Stimulated activated CD8-positive, alpha-beta memory T cell treated with anti-CD3 and anti-CD28 coated beads, Interleukin-4, amount 100 ng/mL, for 24 hours (primary cell): ENCODE results near the gene MPST.

ENCODE experiments used
- DNase-seq: peaks from one replicate; pipeline ENCODE4 v3.0.0-alpha.2; 2020; ENCODE audit warnings: low read depth

Gene MPST

DNA sequence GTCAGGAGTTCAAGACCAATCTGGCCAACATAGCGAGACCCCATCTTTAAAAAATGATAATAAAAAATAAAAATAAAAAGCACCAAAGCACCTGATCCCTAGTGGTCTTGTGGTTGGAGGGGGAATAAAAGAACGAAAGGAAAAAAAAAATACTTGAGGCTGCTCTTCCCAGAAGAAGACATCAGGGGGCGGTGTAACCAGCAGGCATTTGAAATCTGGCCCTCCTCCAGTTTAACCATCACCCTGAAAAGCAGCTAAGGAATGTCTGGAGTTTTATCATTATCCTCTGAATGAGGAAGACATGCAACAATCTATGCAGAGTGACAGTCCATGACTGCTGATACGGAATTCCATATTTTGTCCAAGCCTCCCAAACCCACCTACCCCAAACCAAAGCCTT lies 26.4 kb downstream of the MPST start:
- no peak for DNase-seq

DNA sequence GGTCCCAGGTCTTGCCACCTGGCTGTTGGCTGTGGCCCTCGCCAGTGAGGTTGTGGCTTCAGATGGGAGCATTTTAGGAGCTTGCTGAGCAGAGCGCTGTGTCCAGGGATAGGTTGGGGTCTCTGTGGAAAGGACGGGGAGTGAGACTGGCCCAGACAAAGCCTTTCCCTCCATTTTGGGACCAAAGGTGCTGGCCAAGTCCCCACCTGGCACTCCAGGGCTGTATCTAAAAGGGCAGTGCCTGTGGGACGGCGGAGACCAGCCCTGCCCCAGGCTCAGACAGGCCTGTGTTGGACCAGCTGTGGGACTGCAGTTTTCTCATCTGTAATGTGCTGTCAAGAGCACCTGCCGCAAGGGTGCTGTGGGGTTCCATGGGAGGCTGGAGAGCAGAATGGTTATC lies 27.0 kb downstream of the MPST start:
- no peak for DNase-seq

DNA sequence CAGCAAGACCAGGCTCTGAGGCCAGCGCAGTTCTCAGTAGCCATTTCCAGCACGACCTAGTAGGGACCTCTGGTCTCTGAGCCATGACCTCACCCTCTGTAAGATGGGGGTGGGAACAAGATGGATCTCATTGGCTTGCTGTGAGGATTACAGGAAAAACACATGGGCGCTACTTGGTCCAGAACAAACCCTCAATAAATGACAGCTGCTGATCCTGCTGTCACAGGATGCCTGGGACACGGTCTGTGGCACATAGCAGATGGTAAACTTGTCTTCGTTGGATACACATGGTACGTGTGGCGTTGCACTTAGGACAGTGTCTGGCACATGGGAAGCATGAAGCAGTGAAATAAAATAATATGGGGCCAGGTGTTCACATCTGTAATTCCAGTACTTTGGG lies 27.5 kb downstream of the MPST start:
- DNase-seq: no peak

DNA sequence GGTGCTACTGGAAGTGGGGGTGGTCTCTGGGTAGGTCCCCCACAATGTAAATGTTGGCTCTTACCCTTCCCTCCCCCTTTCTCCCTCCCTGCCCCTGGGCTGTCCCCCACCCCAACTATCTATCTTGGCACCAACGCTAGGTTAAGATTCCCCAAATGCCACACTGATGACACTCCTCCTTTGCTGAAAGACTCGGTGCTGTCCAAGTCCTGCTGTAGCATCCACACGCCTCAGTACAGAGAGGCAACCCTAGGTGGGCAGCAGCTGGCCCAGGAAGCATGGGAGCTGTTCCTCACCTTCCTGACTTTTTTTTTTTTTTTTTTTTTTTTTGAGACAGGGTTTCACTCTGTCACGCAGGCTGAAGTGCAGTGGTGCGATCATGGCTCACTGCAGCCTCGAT lies 28.6 kb downstream of the MPST start:
- no peak for DNase-seq

DNA sequence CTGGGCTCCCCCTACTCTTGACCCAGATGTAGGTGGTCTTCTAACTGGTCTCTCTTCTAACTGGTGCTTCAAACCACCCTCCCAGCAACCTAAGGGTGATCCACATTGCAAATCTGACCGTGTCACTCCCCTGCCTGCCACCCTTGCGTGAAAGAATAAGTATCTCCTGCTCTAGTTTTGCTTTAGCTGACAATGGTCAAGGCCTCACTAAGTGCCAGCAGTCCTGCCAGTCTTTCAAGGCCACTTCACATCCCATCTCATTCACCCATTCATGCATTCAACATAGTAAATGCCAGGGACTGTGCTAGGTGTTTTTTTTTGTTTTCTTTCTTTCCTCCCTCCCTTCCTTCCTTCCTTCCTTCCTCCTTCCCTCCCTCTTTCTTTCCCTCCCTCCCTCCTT lies 29.7 kb downstream of the MPST start:
- no peak for DNase-seq

DNA sequence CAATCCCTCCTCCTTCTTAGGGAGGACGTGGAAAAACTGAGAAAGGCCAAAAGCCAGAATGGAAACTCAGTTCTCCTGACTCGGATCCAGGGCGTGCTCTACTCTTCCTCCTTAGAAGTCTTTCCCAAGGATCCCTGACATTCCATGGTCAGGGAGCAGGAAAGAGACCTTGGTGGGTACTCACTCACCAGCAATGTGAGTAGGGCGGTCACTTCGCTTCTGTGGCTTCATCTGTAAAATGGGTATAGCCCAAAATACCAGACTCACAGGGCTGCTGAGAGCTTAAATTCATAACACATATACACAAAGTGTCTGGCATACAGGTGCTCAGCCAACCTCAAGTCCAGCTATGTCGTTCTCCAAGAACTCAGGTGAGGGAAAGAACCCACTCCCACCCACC lies 31.4 kb downstream of the MPST start:
- no peak for DNase-seq

DNA sequence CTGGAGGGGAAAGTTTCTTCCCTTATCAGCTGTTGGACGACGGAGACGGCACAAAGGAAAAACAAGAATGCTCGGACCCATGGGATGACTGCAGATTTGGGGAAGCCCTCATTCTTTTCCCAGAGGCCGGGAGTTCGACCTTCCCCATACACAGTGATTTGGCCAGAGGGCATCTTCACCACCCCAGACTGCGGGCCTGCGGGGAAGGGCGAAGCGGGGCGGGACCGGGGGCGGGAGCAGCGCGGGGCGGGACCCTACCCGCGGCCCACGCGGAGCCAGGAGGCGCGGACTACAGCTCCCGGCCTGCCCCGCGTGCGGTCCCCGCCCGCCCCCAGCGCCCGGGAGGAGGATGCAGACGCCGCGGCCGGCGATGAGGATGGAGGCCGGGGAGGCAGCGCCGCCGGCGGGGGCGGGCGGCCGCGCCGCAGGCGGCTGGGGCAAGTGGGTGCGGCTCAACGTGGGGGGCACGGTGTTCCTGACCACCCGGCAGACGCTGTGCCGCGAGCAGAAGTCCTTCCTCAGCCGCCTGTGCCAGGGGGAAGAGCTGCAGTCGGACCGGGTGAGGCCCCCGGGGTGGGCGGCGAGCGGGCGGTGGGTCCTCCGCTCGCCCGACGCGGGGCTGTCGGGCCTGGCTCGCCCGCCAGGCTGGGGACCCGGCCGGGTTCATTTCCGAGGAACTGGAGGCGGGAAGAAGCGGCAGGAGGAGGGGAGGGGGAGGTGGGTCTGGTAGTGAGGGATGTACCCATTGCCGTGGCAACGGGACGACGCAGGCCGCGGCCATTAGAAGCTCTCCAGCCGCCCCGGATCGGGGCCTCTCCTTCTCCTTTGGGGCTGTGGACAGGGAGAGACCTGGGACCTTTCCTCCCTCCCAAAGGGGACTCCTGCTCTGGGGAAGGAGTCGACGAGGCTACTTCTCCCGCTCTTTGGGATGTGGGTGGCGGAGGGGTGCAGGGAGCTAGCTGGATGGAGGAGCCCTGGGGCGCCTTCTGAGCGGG lies 32.1 kb downstream of the MPST start, which contains the start of gene KCTD17:
TSS of gene KCTD17 (plus strand) at position 352 of the 995 bp plus-strand sequence. CDS start at position 371, 19 bp downstream.
- DNase-seq: peak; percentile 75

DNA sequence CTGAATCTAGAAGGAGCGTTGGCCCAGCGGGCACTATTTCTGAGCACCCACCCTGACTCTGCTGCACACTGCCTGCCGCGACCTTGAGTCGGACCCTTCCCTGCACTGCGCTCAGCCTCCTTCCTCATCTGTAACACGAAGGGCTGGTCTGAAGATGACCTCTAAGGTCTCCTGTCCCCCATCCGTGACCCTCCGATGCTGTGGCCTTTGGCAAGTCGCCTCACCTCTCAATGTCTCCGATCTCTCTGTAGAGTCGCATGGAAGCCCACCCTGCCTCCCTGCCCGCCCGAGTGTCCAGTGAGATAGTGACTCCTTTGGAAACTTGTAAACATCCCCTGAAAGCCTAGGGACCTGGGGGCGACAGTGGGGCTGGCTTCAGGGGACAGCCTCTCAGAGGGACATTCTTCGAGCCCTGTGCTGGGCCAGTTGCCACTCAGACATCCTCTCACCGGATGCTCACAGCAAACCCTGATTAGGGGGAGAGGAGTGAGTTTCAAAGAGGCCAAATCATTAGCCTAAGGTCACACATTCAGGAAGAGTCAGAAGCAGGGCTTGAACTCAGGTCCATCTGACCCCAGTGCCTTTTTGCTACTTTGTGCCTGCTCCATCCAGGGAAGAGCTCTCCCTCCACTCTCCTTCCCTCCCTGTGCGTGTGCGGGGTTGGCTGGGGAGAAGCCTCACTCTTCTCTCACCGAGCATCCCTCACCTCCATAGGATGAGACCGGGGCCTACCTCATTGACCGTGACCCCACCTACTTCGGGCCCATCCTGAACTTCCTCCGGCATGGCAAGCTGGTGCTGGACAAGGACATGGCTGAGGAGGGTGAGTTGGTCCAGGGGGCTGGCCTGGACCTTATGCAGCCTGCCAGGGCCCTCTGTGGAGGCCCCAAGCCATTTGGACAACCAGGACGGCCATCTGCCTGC lies 33.1 kb downstream of the MPST start:
- DNase-seq: no peak

DNA sequence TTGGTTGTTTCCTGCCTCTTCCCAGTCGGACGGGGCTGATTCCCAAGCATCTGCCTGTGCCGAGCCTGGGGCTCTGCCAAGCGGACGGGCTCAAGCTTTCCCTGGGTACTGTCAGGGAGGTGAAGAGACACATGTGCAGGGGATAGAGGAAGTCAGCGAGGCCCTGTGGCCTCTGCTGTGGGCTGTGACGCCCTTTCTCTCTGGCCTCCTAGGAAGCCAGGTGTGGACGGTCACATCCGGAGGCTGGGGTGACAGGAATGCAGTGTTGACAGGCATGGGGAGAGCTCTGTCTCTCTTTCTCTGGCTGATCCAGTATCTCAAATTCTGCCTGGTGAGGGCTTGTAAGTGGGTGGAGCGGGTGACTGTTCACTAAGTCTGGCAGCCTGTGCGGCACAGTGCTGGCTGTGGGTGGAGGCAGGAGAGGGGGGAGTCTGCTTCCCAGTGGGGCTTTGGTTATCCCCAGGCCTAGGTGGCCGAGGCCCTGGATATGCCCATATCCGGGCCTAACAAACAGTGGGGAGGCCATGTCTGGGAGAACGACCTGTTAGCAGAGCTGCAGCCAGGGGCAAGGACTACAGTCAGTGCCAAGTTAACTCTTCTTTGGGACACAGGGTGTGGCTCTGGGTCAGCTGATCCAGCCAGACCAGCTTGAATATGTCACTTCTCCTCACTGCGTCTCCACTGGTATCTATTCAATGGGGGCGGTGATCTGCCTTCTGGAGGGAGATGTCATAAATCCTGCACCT lies 33.9 kb downstream of the MPST start:
- no peak for DNase-seq

DNA sequence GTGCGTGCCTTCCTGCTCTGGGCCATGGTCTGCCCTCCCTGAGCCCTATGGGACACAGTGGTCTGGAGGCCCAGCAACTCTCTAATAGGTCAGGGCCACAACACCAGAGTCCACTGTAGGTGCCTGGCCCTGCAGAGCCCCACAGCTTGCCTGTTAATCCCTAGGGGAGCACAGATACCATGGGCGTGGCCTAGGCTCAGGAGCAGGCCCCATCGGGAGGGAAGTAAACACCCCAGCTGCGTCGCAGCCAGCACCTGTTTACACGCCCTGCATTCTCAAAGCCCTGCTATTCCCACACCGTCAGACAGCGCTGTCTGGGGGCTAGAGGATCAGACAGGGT lies 34.5 kb downstream of the MPST start:
- no peak for DNase-seq

DNA sequence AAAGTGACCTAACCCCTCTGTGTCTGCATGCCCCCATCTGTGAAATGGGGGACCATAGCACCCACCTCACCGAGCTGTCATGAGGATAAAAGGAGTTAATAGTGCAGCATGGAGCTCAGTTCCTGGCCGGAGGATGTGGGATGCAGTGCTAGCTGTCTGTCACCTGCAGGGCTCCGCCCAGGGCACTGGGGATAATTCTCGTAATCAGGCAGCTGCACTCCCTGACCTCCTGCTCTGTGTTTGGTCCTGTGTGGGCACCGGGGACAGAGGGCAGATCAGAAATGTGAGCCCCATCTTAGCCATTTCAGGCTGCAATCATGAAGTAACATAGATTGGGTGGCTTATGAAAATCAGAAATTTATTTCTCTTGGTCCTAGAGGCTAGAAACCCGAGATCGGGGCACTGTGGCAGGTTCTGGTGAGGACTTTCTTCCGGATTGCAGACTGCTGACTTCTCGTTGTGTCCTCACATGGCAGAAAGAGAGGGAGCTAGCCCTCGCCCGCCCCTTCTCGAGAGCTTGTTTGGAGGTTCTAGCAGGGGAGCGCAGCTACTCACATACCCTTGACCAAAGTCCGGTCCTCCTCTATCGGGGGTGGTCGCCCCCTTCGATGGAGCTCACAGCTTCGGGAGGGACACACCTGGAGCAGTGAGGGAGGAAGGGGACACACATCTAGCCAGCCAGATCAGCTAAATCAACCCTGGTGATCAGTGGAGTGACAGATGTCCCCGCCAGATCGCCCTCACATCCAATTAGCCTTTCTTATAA lies 35.2 kb downstream of the MPST start:
- no peak for DNase-seq

DNA sequence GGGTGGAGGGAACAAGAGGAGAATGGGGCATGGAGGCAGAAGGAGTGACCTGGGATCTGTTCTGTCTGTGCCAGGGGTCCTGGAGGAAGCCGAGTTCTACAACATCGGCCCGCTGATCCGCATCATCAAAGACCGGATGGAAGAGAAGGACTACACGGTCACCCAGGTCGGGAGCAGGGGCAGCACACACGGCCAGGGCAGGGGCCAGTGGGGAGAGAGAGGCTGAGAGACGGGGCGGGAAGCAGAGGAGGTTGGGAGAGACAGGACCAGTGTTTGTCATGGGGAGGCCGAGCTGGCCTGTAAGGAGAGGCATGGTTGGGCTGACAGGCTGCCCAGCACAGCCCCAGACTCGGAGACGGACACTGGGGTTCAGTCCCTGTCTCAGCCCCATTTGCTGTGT lies 36.7 kb downstream of the MPST start:
- no peak for DNase-seq

DNA sequence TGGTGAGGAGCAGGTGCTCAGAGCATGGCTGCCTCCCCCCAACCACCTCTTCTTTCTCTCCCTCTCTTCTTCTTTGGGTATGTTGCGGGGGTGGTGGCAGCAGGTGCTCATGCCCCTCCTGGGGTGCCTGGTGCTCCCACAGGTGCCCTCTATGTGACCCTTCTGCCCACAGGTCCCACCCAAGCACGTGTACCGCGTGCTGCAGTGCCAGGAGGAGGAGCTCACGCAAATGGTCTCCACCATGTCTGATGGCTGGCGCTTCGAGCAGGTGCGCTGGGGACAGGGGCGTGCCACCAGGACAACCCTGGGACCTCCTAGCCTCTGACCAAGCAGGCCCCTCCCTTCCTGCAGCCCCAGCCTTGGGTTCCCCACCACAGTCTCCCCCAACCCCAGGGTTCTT lies 37.7 kb downstream of the MPST start:
- no peak for DNase-seq

DNA sequence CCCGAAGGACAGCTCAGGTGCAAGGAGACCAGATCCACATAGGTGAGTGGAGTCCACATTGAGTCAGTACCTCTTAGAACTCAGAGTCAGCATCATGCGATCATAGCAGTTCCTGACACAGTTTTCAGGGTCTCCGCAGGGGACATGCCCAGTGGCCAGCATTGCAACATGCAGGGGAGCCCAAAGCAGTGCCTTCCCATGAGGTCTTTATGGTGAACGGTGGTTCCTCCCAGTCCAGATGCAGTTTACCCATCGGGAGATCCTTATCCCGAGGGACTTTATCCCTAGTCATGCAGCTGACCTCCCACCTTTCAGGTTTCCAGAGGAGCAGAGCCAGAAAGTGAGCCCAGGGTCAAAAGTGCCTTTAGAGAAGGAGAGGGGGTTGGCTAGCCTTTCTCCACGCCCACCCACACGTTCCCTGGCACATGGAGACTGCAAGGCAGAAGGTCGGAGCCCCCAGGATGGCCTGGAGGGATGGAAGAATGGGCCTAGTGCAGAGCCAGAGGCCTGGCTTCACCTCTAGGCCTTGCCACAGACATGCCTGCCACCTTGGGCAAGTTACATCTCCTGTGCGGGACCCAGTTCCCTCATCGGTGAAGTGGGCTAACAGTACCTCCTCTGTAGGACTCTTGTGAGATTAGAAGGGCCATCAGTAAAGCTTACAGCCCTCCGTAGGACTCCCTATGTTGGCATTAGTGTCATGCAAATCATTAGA lies 38.4 kb downstream of the MPST start:
- DNase-seq: no peak

DNA sequence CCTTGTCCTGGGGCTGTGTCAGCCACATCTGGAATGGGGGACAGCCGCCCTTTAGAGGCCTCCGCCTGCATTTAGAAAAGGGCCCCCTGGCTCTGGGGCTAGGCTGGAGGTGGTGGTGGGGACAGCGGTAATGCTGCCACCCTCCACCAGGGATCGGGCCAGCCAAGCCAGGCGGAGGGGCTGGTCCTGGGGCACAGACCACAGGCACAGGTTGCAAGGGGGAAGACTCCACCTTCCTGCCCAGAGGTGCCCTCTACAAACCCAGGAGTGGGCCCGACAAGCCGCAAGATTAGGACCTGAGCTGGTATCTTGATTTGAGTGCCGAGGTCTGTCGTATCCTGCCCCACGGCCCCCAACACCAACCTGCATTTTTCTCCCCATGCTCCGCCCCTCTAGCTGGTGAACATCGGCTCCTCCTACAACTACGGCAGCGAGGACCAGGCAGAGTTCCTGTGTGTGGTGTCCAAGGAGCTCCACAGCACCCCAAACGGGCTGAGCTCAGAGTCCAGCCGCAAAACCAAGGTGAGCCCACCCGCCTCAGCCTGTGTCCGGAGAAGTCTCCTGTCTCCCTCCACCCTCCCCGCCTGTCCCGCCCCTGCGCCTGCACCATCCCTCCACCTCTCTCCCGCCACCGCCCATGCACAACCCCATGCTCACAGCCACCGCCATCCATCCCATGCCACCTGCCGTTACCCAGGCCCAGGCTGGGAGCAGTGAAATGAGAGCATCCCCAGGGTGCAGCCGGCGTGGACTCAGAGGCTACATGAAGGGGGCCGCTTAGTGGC lies 39.6 kb downstream of the MPST start:
- no peak for DNase-seq

DNA sequence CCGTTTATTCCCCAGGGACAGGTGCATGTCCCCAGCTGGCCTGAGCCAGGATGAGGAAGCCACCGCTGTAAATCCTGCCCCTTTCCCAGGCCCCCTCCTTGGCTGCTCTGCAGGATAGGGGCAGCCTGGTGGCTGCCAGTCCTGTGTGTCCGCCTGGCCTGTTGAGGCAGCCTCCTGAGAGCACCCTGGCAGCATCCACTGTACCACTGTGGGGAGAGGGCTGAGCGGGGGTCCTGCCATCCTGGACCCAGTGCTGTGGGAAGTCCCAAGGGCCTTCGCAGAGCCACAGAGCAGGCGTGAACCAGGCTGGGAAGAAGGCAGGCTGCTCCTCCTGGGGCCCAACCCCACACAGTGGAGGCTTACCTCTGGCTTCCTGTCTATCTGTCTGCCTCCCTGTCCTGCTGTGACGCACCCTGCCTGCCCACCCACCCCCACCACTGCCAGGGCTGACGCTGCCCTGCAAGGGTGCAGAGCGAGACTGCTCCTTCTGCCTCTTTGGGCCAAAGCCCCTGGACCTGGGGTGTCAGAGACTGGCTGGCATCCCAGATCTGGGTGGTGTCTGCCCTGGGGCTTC lies 40.4 kb downstream of the MPST start:
- DNase-seq: no peak

DNA sequence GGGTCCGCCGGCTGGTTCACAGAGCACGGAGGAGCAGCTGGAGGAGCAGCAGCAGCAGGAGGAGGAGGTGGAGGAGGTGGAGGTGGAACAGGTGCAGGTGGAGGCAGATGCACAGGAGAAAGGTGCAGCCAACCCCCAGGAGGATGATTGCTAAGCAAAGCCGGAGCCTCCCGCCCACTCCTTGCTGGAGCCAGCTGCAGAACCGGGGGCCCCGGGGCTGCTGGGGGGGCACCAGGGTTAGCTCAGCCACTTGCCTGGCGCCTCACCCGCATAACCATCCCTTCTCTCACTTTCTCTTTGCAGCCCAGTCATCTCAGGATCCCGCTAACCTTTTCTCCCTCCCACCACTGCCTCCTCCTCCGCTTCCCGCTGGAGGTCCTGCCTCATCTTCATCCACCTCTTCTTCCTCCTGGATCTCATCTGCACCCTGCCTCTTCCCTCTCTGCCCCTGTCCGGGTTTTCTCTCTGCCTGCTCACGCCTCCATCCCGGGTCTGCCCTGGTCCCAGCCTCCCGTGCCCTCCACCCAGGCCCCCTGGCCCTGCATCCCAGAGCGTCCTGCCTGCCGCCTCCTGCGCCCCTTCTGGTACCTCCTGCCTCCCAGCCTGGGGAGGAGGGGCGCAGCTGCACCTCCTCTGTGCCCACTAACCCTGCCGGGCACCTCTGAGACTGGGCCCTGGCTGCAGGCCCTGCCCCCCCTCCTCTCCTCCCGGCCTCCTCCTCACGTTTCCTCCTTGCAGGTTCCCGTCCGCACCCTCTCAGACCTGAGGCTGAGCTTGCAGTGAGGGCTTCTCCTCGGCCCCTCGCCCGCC lies 41.5 kb downstream of the MPST start:
- DNase-seq: peak; percentile 52

DNA sequence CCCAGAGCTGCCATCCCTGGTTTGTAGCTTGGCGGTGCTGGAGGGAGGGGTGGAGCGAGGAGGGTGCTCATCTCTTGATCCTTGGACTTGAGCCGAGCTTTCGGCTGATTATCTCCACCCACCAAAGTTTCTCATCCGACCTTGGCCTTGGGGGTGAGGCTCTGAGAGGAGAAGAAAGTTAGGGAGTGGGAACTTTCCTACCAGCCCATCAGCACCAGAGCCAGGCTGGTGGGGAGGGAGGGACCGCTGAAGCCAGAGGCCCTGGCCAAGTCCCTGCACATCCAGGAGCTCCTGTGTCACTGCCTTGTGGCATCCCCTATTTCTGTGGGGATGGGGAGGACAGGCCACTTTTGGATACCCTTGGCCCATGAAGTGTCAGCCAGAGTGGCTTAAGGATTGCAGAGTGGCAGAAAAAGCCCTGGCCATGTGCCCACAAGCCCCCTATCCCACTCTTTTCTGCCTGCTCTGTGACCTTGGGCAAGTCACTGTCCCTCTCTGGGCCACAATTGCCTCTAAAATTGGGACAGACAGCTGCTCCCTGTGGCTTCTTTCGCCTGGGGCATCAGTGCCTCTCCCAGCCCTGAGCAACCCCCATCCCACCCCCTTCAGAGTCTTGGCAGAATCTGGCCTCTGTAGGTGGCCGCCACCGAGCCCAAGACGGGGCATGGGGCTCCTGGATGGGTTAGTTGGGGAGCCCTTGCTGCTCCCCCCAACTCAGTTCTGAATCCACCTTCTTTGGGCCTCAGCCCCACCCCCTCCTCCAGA lies 42.3 kb downstream of the MPST start:
- no peak for DNase-seq
